ENCODE data around the gene PRKAR1A. TPM values are rescaled to one million over a fixed set of nuclear protein-coding genes. Genes with fewer than 3 reads are reported as not detected.

Gene PRKAR1A
- total and polyA plus RNA-seq, 2 of the 8 experiments (the other 6 are each of a cell fraction or from before 2014, with no cell fraction given), result 39.3 to 149 TPM

DNA sequence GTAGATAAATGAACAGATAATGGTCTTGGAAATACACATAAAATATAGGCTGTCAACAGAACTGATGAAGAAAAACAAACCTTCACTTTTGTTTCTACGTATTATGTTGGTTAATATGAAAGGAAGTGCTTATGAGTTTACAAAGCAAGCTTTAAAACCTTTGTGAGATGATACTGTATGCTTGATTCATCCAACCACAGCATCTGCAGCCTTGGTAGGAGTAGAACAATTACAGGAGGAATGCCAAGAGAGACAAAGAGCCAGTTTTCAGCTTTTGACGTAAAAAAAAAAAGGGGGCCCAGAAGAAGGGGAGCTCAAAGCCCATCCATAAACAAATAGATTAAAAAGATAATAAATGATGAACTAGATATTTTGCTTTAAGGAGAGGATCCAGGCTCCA lies 75.6 kb downstream of the PRKAR1A start (continued):
- TF ChIP-seq SIX5 (IDR thresholded peaks at IDR 0.05; ENCODE audit: low read depth, low read length) (no peak), EGR1 (IDR thresholded peaks at IDR 0.05; ENCODE audit: borderline replicate concordance, low read depth, low read length) (no peak), POU5F1 (IDR thresholded peaks at IDR 0.05; ENCODE audit: low read depth, low read length) (no peak)
- TF ChIP-seq, protein P1, sequence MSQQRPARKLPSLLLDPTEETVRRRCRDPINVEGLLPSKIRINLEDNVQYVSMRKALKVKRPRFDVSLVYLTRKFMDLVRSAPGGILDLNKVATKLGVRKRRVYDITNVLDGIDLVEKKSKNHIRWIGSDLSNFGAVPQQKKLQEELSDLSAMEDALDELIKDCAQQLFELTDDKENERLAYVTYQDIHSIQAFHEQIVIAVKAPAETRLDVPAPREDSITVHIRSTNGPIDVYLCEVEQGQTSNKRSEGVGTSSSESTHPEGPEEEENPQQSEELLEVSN (IDR thresholded peaks at IDR 0.05), result no peak
